GM21390 (cell line): ENCODE data around the gene VILL.
"Not testable (repeated sequence)": the region's sequence is repeated elsewhere in the genome, so short reads cannot be mapped to it uniquely, and the experiment has no call there.

Experiments
- ATAC-seq: cut with Tn5 transposase; IDR thresholded peaks from one replicate; pipeline ENCODE4 v1.9.1; 2021; ENCODE audit not compliant: unreplicated experiment

VILL gene

DNA sequence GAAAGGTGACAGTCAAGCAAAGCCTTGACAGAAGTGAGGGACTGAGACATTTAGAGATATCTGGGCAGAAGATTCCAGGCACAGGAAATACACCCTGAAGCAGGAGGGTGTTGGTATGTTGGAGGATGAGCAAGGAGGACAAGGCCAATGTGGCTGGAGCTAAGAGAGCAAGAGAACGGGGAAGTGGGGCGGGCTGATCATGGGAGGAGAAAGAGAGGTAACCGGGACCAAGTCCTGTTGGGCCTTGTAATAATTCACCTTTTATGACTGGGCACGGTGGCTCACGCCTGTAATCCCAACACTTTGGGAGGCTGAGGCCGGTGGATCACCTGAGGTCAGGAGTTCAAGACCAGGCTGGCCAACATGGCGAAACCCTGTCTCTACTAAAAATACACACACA is 43.0 kb downstream of the VILL start:
- ATAC-seq, result not testable (repeated sequence)

DNA sequence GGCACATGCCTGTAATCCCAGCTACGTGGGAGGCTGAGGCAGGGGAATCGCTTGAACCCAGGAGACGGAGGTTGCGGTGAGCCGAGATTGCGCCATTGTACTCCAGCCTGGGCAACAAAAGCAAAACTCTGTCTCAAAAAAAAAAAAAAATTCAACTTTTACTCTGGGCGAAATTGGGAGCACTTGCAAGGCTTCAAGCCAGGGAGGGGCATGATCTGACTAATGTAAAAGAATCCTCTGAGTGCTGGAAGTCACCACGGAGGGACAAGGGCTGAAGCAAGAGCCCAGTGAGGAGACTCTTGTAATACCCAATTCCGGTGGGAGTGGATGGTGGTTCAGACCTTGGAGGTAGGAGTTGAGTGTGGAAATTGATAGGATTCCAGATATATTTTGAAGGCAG is 43.7 kb downstream of the VILL start:
- ATAC-seq, result not testable (repeated sequence)

DNA sequence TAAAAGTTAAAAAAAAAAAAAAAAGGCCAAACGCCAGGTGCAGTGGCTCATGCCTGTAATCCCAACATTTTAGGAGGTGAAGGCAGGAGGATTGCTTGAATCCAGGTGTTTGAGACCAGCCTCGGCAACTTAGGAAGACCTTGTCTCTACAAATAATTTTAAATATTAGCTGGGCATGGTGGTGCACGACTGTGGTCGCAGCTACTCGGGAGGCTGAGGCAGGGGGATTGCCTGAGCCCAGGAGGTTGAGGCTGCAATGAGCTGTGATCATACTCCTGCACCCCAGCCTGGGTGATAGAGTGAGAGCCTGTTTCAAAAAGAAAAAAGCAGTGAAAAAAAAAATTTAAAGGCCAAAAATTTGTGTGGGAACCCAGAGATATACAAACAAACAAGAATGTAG is 45.7 kb downstream of the VILL start:
- no peak for ATAC-seq

DNA sequence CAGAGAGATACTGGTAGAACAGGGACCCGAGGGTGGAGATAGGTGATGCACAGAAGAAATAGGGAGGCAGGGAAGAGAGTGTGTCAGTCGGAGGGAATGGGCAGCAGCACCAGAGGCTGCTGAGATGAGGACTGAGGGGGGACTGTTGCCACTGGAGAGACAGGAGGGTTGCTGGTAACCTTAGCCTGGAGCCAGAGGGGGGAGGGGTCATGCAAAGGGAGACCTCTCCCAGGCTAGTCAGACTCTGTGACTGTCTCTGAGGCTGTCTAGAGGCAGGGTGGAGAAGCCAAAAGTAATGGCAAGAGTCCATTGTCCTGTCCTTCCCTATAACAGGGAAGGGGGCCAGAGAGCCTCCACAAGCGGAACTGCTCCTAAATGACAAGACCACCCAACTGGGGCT is 46.3 kb downstream of the VILL start:
- no peak for ATAC-seq

DNA sequence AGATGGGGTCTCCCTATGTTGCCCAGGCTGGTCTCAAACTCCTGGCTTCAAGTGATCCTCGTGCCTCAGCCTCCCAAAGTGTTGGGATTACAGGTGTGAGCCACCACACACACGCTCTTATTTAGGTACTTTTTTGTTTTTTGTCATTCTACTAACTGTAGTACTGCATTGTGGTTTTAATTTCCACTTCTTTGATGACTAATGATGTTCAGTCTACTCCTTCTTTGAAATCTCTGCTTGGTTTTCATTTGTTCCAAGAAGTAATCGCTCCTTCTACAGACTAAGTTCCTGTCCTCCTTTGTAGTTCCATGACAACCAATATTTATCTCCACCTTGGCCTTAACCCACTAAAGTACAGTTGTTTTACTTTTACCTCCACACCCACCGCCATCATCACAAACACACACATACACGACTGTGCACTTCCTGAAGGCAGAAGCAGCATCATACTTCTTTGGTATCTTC is 47.9 kb downstream of the VILL start:
- no peak for ATAC-seq

DNA sequence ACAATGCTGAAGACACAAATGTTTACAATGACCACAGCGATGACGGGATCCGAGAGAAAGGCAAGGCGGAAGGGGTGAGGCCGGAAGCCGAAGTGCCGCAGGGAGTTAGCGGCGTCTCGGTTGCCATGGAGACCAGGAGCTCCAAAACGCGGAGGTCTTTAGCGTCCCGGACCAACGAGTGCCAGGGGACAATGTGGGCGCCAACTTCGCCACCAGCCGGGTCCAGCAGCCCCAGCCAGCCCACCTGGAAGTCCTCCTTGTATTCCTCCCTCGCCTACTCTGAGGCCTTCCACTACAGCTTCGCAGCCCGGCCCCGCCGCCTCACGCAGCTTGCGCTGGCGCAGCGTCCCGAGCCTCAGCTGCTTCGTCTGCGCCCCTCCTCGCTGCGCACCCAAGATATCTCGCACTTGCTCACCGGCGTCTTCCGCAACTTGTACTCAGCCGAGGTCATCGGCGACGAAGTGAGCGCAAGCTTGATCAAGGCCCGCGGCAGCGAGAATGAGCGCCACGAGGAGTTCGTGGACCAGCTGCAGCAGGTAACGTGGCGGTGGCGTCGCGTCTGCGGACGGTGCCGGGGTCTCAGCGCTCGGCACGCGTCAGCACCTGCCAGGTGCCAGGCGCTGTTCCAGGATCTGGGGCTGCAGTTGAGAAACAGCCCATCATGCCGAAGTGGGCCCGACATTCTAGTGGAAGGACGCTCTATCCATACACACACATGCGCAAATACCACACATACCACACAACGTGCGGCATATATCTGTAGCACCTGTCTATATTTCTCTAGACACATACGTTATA is 48.7 kb downstream of the VILL start, which contains the start of gene DLEC1:
Gene DLEC1, plus strand, starts transcription at position 108 of the 798 bp plus-strand sequence. Its CDS starts 18 bp downstream, at position 126.
- ATAC-seq, result peak; percentile 89

DNA sequence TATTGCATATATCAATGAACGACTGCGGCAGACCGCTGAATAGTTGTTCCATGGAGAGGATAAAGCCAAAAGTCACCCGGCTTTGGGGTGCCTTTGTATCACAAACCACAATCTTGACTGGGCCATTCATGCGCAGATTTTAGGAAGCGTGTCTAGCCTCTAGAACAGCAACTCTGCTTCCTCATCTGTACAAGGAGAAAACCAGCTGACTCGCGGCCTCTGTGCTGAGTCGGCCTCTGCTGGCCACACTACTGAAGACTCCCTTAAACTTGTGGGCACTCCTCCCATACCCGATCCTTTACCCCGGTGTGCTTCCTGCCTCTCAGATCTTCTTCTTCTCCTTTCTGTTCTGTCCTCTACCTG is 49.3 kb downstream of the VILL start:
- peak; percentile 56 for ATAC-seq

DNA sequence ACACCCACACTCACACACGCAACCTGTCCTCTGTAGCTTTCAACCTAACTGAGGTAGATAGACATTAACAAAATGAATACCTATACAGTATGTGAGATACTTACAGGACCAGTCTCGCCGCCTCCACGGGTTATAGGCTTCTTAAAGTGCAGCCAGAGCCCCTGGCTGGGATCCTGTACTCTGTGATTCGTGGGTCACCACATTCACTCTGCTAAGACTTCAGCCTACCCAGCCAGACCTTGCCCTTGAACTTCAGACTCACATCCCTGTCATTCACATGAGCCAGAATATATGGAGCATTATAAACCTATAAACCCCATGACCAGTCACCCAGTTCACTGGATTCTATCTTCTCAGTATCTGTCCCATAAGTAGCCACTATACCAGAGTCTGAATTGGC is 49.8 kb downstream of the VILL start:
- ATAC-seq, result no peak

DNA sequence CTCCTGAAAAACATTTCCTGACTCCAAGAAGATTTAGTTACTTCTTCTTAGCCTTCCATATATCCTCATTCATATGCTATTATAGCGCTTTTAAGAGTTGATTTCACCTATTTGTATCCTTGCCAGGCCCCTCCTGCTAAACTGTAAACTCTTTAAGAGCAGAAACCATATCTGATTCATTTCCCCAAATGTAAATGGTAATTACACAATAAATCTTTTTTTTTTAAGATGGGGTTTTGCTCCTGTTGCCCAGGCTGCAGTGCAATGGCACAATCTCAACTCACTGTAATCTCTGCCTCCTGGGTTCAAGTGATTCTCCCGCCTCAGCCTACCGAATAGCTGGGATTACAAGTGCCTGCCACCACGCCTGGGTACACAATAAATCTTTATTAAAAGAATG is 52.9 kb downstream of the VILL start:
- ATAC-seq, result no peak

DNA sequence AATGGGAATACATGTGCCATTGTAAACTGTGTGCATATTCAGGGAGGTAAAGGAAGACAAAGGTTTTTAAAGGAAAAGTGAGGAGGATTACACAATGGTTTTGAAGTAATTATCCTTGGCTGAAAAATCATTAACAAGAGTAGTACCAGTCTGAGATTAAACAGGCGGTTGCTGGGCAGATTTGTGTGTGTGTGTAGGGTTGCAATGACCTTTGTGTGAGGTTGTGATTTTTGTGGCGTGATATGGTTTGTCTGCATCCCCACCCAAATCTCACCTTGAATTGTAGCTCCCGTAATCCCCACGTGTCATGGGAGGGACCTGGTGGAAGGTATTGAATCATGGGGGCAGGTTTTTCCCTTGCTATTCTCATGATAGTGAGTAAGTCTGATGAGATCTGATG is 55.4 kb downstream of the VILL start:
- ATAC-seq, result no peak

DNA sequence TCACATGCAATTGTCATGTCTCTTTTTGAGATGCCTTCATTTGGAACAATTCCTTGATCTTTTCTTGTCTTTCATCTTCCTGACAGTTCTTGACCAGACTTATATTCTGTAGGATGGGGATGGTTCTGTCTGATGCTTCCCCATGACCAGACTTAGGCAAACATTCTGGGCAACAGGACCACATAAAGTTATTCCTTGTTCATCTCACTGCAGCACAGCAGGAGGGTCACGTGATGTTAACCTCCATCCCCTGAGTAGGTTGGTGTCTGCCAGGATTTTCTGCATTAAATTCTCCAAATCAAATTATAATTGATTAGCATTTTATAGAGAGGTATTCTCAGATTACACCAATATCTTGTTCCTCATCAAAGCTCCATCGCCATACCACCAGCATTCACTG is 56.2 kb downstream of the VILL start:
- no peak for ATAC-seq

DNA sequence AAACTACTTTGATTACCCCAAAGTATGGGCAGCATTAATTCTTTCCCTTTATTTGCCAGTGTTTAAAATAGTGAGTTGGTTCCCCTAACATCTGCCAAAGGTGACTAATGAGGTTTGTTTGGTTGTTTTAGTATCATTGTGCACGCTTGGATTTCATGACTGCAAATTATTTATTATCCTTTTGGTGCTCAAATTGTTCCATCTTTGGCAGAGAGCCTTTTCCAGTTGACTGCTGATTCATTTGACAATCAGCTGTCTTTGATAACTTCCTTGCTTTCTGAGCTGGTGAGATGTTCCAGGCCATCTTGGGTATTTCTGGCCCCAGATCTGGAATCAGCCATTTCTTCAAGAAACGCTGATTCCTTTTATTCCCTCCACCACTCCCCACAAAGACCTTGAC is 57.3 kb downstream of the VILL start:
- no peak for ATAC-seq

DNA sequence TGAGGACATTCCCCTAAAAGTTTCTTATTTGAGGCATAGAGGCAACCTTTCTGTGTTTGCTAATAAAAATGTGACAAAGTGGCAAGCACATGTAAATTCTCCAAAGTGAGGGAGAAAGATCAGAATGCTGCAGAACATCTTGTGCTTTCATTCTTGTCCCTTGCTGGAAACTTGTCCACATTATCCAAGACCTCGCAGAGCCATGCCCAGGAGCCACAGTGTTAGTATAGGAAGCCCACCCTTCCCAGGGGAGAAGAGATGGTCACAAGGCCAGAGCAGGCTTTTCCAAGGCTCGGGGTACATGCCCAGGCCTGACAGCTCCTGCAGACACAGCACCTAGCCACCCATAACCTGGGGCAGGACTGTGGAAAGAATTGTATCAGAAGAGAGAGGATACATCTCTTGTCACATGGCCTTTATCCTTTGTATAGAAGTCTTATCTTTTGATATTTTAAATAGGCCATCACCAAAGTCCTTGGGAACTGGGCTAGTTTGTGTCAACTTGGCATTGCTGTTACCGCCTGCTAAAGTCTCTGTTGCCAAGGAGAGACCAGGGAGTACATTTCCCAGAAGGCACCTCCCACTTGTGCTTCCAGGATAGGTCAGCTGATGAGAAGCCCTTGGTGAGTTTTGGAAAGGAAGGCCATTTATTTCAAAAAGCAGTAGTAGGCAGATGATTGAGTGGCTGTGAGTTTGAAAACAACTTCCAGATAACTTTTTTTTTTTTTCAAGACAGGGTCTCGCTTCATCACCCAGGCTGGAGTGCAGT is 59.0 kb downstream of the VILL start:
- no peak for ATAC-seq

DNA sequence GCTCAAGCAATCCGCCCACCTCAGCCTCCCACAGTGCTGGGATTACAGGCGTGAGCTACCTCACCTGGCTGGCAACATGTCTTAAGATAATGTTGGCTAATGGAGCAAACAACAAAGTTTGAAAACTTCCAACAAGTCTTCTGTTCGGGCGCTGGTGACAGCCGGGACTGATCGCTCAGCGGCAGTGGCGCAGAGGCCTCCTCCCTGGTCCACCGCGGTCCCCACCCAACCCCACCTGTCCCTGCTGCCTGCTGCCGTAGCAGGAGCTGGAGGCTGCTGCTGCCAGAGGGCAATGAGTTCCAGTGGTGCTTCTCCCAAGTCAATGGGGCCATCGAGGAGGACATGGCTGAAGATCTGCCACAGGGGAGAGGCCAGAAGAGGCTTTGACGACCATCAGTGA is 60.5 kb downstream of the VILL start:
- ATAC-seq, result no peak

DNA sequence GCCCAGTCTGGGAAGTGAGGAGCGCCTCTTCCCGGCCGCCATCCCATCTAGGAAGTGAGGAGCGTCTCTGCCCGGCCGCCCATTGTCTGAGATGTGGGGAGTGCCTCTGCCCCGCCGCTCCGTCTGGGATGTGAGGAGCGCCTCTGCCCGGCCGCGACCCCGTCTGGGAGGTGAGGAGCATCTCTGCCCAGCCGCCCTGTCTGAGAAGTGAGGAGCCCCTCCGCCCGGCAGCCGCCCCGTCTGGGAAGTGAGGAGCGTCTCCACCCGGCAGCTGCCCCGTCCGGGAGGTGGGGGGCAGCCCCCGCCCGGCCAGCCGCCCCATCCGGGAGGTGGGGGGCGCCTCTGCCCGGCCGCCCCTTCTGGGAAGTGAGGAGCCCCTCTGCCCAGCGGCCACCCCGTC is 62.7 kb downstream of the VILL start:
- not testable (repeated sequence) for ATAC-seq

DNA sequence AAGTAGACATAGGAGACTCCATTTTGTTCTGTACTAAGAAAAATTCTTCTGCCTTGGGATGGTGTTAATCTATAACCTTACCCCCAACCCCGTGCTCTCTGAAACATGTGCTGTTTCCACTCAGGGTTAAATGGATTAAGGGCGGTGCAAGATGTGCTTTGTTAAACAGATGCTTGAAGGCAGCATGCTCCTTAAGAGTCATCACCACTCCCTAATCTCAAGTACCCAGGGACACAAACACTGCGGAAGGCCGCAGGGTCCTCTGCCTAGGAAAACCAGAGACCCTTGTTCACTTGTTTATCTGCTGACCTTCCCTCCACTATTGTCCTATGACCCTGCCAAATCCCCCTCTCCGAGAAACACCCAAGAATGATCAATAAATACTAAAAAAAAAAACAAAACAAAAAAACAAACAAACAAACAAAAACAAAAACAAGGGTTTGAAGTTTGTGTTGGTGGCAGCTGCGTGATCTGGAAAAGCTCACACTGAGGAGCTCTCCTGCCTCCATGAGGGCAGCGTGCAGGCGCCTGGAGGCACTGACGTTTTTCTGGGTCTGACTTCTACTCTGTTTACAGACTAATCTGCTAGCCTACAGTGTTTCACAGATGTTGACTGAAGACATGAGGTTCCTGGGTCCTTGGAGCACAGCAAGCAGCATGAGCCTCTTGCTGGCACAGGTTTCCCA is 63.4 kb downstream of the VILL start:
- peak; percentile 16 for ATAC-seq

DNA sequence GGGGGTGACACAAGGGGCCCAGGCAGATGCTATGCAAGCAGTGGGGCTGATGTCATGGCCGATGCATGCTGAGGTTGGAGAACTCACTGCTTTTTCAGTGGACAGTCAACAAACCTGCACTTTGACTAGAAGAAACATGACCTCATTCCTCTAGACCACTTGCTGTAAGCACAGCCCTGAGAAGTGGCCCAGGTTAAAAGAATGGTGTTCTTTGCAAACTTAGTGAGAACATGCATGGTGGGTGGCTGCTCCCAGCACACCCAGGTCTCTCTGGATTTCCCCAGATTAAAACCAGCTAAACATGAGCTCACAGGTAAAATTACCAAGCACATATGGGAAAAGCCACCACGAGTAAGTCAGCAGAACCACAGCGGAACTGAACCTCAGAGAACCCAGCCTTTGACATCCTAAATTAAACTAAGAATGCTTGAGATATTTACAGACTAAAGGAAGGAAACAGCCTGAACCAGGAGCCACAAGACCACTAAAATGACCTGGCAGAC is 64.0 kb downstream of the VILL start:
- ATAC-seq, result peak; percentile 51
